ENCODE data around the gene GRM7.

Gene GRM7

DNA sequence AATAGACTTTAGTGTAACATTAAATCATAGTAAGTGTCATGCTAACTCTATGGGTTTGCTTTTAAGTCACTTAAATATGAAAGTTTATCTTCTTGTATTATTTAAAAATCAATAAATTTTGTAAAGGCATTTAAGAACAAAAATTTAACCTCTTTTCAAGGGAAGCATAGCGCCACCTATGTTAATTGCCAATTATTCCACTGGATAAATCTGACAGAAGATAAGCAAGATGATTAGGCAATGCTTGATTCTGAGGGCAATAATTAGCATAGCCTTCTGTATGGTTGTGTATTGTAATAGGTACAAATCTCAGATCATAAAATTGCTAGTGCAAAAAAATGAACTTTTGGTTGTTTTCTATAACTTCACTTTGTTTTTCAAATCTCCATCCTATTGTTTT lies 560.1 kb downstream of the GRM7 start:
- DNase-seq, result no peak

DNA sequence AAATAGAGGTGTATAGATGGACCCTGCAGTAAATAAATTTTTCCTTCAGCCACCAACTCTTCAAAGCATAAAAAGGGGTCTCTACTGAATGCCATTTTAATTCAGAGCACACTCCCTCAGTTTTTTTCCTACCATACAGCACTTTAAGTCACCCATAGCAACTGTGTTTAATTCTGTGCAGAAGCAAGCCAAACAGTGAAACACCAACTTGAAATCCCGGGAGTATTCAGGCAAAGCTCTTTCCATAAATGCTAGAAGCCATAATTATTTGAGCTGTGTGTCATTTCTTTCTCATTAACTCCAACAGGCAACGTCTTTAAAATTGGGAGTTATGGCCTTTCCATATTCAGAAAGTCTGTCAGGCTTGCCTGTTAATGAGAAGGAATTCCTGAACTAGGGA lies 562.1 kb downstream of the GRM7 start:
- no peak for DNase-seq

DNA sequence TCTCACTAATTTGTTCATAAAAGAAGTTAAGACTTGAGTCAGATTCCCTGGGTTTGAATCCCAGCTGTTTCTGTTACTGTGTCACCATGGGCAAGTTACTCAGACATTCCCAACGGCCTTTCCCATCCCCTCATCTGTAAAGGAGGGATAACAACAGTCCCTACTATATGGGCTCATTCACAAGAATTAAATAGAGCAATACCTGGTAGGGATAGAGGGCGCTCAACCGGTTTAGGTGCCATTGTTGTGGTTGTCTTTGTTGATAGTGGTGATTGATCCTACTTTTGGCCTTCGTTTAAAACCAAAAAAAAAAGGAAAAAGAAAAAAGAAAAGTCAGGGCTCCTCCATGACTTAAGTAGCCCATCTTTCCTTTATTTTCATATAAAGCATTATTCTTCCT lies 563.1 kb downstream of the GRM7 start:
- no peak for DNase-seq

DNA sequence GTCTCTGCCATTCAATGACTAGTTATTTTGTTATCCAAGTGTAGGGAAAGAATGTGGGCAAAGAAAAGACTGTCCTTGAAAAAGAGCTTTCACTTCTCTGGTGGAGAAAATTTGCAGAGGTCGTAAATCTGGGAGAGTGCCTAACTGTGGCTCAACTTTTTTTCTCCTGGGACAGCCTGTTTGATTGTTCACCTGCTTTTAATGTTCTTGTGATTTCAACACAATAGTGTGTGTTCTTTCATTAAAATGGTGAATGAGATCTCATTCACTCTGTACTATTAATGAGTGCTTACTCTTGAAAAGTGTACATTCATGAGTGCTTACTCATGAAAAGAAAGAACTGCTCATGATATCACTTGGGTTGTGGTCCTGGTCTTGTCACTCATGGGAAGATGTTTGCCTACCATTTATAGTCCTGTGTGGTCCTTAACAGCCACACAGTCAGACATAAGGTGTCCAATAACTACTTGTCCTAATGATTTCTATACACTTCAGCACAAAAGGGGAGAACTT lies 567.3 kb downstream of the GRM7 start:
- DNase-seq, result no peak

DNA sequence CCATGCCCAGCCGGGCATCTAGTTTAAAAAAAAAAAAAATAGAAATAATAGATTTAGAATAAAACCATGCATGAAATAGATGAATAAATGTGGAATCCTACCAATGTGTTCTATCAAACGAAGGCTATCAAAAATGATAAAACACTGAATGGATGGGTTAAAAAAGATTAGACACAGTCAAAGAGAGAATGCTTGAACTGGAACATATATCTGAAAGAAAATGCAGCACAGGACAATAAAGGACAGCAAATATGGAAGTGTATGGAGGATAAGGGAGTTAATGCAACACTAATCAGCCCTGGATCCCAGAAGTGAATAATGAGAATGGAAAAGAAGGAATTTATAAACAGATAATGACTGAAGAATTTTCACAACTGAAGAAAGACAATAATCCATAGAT lies 571.7 kb downstream of the GRM7 start:
- no peak for DNase-seq

DNA sequence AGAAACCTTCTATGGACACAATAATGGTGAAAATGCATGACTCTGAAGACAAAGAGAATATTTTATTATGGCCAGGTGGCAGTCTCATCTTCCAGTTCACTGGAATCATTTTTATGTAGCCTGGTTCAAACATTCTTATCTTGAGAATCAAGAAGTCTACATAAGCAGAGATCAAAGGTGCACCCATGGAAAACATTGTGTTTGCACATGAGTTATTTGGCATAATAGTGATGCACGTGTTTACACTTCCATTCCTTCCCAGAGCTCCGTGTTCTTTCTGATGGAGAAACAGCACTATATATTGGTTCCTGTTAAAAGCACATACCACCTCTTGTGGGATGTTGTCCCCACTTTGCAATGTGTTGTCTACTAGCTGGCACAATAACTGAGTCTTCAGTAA lies 572.2 kb downstream of the GRM7 start:
- DNase-seq, result no peak

DNA sequence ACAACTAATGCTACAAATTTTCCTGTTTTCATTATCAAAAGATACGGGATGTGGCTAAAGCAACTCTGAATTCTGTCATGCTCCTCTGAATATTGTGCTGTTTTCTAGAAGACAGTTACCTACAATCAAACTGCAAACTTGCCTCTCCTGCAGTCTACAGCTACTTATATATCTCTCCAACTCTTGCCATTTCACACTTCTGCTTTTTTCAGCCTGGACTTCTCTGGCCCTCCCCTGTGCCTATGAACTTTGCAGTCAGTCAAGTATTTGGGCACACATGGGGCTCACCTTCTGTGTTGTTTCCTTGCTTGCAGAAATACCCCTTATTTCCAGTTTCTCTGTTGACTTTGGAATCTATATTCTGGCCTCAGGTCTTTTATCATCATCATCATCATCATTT lies 575.6 kb downstream of the GRM7 start:
- DNase-seq, result no peak

DNA sequence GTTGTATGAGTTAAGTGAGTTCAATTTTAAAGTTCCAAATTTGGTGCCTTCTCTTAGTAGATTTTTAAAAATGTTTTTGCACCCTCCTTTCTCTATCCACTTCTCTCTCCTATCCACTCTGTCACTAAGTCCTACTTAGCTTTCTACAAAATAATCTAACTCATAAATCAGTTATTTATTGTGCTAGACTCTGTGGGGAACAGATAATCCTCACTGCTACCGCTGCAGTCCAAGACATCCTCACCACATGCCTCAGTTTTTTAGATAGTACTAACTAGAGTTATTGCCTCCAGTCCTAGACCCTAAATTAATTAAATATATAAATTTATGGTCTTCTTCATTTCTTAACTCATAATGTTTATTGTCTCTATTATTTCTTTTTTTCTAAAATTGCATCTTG lies 576.3 kb downstream of the GRM7 start:
- no peak for DNase-seq

DNA sequence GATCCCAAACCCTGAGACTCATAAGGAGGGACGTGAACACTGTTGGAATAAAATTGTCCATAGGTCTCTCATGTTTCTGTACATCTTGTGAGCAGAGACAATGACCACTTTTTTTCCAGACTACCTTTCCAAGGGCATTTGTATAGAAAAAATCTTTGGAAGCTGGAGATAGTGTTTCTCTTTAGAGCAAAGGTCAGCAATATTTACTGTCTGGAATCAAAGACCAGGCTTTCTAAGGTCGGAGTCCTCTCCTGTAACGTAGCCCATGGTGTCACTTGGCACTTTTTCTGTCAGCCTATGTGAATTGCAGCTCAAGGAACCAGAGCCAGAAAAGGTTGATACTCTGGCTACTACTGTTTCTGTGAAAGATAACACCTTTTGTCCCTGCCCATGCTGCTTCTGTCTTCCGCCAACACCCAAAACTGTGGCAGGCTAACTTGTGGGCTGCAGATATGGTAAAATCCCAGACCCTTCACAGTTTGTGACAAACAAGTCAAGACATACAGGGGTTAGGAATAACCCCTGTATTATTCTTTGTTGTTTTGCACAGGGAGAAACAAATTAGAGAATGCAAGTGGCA lies 578.3 kb downstream of the GRM7 start:
- no peak for DNase-seq

DNA sequence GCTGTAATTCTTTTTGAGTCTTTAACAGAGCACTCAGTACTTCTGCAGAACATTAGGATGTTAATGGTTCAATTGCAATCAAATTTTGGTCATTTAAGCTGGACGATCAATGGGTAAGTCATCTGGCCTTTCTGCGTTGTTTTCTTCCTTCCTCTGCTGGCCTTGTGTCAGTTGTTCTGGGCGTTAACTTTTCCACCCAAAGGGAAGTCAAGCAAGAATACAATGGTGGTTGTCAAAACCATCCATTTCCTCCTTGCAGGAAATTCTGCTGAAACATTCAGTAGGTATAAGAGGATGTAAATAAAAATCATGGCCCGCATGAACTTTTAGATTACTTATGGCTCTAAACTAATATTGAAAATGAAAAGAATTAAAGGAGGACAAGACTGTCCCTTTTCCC lies 584.0 kb downstream of the GRM7 start:
- DNase-seq, result no peak

DNA sequence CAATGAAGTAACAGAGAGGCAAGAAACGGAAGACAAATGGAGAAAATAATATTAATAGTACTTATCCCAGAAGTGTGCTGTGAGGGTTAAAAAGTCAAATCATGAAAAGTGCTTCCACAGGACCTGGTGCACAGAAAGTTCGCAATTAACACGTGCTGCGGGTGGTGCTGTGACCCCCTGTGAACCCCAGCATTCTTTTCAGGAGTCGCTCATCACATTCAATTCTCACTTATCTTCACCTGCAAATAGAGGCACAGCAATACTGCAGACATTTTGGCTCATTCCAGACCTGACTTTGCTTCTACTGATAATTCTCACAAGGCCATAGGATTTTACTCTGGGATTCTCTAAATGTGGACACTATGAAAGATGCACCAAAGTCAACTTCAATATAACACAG lies 584.4 kb downstream of the GRM7 start:
- DNase-seq, result no peak

DNA sequence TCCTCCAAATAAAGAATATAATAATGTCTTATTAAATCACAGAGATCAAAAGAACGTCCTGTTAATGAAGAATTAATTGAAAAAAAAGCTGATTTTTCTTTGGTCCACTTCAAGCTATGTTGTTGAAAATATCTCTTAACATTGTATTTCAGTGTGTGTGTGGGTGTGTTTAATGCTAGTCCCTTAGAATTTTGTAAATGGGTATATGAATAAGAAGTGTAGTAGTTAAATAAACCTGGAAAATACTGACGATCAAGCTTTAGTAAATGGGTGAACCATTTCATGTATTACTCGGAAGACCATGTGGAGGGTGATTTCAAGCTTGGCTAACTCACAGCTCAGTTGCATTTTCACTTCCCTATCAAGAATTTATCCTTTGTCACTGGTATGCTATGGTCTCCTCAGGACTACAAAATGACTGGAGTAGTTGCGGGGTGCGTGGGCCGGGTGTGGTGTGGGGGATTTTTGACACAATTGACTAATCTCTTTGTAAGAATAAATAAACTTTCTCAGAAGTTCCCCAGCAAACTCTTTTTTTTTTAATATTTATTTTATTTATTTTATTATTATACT lies 586.4 kb downstream of the GRM7 start:
- no peak for DNase-seq

DNA sequence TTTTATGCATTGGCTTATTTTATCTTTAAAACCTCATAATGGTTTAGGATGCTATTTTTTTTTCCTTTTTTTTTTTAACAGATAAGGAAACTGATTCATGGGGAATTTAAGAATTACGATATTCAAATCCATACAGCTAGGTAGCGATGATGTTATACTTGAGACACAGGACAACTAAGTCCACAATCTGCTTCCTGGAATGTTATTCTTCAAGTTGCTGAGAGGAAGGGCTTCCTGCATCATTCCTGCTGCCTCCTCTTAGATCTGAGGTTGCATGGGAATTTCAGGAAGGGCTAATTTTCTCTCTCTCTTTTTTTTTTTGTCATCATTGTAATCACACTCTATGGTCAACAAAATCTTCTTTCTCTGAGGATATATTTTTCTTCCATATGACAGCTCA lies 595.5 kb downstream of the GRM7 start:
- DNase-seq, result no peak

DNA sequence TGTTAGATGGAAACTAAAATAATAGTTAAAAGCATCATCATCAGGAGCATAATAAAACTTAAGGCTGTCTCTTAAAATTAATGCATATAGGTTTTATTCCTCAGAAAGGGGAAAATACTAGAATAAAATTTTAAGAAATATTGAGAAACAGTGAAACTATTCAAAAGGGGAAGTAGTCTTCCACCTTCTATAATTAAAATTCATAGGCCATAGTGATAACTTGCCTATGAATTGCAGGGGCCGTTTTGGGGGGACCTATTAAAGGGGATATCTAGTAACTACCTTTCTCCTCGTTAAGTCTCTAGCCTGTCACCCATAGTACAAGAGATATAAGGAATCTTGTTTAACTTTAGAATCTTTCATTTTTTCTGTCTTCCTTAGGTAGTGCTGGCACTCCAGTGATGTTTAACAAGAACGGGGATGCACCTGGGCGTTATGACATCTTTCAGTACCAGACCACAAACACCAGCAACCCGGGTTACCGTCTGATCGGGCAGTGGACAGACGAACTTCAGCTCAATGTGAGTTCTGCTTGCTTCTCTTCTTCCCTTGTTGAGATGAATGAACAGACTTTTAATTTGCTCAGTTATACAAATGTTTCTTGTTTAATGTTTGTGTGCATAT lies 600.4 kb downstream of the GRM7 start:
- DNase-seq, result no peak

DNA sequence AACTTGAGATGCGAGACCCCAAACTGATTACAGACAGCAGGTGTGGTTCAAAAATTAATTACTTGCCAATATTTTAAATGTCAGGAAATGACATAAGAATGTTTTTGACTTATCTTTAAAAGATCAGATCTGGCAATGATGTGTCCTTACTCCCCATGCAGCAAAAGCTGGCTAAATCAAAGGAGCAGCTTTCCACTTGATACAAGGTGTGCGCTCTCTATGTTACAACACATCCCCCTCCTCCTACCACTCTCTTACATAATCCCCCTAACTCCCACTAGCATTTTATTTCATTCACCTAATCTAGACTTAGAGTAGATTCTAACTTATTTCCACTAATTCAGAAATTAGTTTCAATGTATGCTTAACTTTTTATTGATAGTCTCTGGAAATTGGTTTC lies 609.0 kb downstream of the GRM7 start:
- no peak for DNase-seq

DNA sequence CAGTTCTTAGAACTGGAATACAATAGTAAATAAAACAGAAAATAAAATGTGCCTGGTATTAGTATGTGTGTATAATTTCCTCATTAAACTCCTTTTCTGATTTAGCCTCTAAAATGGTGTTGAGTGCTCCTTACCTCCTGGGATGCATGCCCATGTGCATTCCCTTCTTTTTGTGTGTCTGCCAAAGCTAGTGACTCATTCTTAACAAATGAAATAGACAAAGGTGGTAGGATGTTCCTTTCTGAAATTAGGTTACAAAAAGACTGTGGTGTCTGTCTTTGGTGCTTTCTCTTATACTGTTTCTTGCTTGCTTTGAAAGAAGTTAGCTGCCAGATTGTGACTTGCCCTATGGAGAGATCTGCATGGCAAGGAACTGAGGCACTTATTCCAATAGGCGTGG lies 623.7 kb downstream of the GRM7 start:
- no peak for DNase-seq

DNA sequence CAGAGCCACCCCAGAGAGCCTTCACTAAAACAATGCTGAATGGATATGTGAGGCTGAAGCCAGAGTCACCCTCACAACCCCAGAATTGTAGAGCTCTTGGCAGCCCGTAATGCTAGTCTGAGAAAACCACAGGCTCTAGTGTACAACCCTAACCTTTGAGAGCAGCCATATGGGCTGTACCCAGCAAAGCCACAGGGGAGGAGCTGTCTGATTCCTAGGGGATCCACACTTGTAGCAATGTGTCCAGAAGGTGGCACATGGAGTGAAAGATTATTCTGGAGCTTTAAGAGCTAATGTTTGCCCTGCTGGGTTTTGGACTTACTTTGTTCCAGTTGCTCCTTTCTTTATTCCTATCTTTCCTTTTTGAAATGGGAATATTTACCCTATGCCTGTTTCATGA lies 626.8 kb downstream of the GRM7 start:
- no peak for DNase-seq

DNA sequence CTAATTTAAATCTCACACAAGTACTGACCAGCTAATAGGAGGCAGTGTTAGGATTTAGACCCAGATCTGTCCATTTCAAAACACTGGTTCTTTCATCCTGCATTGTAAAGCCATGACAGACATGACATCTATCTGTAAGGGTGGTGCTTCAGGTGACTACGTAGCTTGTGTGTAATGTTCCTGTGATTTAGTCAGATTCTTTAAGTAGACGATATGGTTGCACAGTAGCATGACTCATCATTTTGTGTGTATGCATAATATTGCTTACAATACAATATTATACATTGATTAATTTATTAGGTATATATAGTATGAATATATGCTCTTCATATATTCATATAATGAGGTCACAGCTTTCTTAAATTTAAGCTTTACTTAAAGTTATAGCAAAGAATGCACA lies 628.5 kb downstream of the GRM7 start:
- DNase-seq, result no peak

DNA sequence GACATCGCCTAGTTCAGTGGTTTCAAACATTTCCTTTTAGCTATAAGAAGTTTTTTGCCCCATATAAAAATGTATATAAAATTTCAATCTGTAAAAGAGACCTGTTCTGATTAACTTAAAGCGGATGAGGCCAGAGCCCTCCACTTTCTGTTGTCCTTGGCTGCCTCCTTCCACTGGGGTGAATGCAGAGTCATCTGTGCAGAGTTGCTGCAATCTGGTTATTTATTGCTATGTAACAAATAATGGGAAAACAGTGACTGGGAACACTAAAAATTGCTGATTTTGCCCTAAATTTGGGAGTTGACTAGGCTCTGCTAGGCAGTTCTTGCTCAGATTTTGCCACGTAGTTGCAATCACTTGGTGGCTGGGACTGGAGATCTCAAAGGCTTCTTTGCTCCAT lies 637.8 kb downstream of the GRM7 start:
- DNase-seq, result no peak

DNA sequence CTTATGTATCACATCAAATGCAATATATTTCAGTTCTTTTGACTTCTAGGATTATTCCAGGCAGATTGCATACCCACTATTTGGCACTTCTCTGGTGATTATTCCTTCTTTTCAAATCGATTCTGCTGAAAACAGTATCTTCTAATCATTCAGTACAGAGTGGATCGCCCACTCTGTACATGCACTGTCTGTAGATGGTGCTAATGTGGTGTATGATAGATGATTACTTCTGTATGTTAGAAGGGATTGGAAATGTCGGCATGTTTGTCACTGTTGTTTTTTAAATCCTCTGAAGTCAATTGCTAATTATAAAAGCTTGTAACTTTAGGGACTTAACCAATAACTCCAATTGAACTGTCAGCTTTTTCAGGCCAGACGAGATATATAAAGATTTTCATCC lies 642.5 kb downstream of the GRM7 start:
- no peak for DNase-seq

DNA sequence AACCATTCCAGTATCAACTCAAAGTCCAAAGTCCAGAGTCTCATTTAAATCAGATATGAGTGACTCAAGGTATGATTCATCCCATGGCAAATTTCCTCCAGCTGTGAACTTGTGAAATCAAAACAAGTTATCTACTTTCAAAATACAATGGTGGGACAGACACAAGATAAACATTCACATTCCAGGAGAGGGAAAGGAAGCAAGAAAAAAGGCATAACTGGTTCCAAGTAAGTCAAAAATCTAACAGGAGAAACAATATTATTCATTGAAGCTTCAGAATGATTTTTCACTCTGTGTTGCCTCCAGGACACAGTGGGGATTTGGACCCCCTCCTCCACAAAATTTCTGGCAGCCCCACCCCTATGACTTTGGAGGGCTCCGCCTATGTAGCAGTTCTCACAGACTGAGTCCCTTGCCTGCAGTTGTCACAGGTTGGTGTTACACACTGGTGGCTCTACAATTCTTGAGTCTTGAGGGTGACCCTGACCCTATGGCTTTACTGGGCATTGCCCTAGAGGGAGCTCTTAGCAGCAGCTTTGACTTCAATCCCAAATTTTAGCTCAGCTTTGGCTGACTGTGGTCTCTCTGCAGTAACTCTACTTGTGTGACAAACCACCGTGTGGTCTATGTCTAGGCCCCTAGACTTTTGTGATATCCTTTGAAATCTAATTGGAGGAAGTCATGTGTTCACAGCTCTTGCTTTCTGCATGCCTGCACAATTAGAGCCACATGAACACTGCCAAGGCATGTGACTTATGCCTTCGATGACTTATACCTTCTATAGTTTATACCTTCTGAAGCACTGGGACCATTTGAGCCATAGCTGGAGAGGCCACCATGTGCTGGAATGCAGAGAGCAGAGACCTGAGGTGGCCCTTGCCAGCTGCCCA lies 644.2 kb downstream of the GRM7 start:
- no peak for DNase-seq

DNA sequence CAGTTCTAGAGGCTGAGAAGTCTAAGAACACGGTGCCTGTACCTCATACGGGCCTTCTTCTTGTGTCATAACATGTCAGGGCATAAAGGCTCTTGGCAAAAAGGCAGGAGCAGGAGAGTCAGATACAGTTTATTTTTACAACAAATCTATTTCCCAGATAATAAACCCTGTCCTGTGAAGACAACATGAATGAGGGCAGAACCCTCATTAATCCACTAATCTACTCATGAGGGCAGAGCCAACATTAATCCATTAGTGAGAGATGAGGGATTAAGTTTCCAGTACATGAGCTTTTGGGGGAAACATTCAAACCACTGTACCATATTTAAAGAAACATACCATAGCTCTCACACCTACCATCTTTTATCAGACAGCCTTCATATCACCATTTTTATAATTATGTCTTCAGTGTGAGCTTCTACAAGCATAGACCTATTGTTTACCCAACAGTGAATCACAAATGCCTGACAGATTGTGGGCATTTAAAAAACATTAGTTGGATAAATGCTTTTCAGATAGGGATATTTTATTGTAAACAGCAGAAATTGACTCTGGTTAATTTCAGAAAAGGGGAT lies 645.8 kb downstream of the GRM7 start:
- no peak for DNase-seq

DNA sequence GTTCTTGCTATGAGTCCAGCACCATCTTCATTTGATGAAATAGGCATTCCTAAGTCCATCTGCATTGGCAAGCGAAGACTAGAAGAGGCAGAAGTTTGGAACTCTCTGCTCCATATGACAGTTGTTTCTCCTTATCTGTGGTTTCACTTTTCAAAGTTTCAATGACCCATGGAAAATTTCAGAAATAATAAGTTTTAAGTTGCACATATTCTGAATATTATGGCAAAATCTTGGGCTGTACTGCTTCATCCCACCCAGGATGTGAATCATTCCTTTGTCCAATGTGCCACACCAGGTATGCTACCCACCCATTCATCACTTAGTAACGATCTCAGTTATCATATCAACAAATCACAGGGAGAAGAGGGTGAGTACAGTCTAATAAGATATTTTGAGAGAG lies 647.9 kb downstream of the GRM7 start:
- DNase-seq, result no peak

DNA sequence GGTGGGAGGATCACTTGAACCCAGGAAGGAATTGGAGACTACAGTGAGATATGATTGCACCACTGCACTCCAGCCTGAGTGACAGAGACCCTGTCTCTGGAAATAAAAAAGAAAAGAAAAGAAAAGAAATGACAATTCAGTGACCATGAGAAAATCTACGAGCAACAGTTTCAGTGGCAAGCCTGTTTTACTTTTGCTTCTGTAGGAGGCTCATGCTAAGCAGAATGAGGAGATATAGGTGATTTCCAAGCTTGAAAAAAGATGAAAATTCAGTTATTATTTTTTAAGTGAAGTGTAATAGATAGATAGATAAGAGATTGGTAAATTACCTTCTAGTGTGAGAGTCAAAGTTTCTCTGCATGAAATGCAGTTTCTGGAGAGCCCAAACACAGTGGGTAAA lies 651.1 kb downstream of the GRM7 start:
- DNase-seq, result no peak
